ENCODE measurements around the gene PAXX.
A peak's percentile ranks its signal among the peaks of the same experiment; 100 is the strongest.

PAXX gene, protein sequence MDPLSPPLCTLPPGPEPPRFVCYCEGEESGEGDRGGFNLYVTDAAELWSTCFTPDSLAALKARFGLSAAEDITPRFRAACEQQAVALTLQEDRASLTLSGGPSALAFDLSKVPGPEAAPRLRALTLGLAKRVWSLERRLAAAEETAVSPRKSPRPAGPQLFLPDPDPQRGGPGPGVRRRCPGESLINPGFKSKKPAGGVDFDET

DNA sequence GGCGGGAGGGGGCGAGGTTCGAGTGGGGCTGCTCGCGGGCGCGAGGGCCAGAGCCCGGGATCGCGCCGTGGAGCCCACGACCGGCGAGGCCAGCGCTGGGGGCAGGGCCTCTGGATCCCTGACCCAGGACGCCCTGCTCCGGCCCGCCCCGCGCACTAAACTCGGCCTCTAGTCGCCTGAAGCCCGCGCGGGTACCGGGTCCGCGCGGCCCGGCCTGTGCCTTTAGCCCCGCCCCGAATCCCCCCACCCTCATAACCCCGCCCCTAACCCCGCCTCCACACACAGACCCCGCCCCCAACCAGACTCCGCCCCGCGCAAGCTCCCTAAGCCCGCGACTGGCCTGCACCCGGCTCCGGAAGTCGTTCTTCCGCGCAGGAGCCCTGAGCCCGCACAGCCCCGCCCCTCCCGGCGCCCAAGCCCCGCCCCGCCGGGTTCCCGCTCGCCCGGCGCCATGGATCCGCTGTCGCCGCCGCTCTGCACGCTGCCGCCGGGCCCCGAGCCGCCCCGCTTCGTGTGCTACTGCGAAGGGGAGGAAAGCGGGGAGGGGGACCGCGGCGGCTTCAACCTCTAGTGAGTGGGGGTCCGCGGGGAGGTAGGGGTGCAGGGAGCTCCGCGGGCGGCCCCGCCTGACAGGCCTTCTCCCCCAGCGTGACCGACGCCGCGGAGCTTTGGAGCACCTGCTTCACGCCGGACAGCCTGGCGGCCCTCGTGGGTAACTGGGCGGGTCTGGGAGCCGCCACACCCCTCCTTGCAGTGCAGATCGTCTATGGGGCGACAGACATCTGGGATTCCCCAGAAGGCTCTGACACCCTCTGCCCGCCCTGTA is at the start of gene PAXX:
TSS of gene PAXX (plus strand) at position 430 of the 826 bp plus-strand sequence. CDS start at position 452, 22 bp downstream.
- peak; percentile 30 for DNase-seq

- no peak for DNase-seq
Observed at GRCh38 chr9:136942881-136943230, 49.4 kb upstream of the PAXX start.

- no peak for DNase-seq
Observed at GRCh38 chr9:136943291-136944211, 48.7 kb upstream of the PAXX start.

DNA sequence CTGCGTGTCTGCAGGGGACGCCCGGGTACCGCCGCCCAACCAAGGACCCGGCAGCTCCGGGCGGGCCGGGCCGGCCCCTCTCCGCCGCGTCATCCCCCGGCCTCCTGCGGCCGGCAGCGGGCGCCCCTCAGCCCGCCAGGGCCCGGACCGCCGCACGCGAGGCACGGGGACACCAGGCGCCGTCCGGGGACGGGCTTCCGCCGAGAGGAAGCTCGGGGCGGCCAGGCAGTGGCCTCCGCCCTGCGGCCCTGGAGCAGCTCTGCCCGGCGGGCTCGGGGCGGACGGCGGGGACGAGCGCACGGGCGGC is 48.1 kb upstream of the PAXX start:
- no peak for DNase-seq

DNA sequence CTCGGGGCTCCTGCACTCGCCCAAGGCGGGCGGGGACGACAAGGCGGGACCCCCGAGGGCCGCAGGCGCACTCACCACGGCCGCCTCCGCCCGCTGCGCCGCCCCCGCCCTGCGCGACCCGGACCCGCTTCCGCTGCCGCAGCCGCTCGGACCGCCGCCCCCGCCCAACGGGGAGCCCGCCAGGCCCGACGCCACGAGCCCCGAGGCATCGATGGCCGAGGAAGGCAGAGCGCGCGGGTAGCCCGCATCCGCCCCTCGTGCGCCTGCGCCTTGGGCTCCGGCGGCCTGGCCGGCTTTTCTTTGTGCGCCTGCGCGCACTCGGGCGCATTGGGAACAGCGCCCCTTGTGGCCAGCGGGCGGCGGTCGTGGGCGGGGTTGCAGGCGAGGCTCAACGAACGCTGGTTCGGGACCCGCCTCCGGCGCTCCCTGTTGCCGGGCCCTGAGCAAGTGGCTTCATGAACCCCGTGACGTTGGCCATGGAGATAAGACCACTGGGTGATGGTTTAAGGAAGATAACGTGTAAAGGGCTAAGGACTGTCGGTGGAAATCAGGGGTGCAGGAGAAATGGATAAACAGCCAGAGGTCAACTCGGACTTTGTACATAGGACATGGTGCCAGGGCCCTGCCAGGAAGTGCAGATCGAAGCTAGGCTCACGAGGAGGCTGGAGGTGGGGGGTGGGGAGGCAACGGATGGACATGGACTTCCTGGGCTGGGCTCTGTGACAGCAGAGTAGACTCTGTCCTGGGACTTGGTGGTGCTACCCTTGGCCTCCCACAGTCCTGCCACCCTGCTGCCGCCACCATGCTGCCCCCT is 47.5 kb upstream of the PAXX start, which contains the start of the genes C8G and FBXW5:
TSS of gene C8G (plus strand) at position 725 of the 814 bp plus-strand sequence. CDS start at position 803, 78 bp downstream.
TSS of gene FBXW5 (minus strand) at position 220 of the 814 bp plus-strand sequence. CDS start 655 bp downstream, outside the sequence.
- peak; percentile 75 for DNase-seq

DNA sequence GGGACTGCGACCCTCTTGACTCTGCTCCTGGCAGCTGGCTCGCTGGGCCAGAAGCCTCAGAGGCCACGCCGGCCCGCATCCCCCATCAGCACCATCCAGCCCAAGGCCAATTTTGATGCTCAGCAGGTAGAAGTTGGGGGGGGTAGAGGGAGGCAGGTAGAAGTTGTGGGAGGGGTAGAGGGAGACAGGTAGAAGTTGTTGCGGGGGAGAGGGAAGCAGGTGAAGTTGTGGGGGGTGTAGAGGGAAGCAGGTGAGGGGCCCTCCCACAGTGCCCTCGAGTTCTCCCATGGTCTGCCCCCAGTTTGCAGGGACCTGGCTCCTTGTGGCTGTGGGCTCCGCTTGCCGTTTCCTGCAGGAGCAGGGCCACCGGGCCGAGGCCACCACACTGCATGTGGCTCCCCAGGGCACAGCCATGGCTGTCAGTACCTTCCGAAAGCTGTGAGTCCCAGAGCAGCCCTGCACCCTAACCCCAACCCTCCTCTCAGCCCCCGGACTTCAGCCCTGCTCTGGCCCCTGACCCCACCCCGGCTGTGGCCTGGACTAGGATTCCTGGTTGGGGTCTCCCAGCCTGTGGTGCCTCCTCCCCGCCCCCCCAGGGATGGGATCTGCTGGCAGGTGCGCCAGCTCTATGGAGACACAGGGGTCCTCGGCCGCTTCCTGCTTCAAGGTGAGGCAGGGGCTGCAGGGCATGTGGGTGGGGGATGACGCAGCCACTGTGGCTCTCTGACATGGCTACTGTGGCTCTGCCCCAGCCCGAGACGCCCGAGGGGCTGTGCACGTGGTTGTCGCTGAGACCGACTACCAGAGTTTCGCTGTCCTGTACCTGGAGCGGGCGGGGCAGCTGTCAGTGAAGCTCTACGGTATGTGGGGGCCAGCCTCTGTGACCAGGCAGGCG is 46.6 kb upstream of the PAXX start:
- DNase-seq, result no peak

DNA sequence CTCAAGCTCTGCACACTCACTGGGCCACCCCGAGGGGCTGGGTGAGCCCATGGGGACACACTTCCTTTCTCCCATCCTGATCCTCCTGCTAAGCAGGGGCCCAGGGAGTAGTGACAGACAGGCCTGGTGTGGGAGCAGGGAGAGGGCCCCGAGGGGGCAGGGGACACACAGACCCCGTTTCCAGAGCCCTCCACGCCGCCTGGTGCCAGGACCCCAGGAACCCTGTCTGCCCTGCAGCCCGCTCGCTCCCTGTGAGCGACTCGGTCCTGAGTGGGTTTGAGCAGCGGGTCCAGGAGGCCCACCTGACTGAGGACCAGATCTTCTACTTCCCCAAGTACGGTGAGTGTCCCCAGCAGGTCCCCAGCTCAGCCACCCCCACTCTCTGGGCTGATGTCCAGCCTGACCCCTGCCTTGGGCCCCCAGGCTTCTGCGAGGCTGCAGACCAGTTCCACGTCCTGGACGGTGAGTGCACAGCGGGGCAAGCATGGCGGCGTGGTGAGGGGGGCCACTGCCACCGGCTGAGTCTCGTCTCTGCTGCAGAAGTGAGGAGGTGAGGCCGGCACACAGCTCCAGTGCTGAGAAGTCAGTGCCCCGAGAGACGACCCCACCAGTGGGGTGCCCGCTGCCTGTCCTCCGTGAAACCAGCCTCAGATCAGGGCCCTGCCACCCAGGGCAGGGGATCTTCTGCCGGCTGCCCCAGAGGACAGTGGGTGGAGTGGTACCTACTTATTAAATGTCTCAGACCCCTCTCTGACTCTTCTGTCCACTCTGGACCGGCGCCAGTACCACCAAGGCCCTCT is 45.8 kb upstream of the PAXX start:
- DNase-seq, result no peak

DNA sequence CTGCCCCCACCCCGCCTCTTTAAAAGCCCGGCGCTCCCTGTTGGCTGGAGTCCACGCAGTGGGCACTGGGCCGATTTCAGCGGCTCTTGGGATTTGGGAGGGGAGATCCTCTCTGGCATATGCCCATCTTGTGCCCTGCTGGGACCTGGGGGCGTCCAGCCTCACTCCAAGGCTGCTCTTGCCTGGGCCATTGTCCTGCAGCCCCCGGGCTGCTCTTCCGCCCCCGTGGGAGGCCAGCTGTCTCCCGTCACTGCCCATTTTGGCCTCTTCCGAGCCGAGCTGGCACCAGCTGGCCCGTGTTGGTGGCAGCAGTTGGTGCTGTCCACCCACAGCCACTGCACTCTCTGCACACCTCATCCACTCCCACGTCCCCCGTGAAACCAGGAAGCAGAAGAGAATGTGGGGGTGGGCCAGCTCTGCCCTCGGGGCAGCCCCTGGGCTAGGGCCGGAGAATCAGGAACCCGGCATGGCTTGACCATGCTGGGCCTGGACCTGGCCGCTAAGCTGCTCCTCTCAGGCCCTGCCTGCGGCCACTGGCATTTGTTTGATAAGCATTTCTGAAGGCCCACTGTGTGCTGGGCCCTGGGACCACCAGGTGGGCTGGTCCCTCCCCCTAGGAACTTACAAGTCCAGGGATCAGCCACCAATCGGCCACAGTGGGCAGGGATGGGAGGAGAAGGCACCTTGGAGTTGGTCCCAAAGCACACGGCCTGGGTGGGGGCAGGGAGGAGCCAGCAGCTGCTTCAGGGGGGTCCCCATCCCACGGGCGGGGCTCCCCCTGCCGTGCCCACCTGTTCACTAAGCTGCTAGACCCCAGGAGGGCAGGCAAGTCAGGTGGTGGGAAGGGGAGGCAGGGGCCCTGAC is 45.0 kb upstream of the PAXX start:
- no peak for DNase-seq

- DNase-seq, result no peak
Observed at GRCh38 chr9:136947955-136948510, 44.2 kb upstream of the PAXX start.

DNA sequence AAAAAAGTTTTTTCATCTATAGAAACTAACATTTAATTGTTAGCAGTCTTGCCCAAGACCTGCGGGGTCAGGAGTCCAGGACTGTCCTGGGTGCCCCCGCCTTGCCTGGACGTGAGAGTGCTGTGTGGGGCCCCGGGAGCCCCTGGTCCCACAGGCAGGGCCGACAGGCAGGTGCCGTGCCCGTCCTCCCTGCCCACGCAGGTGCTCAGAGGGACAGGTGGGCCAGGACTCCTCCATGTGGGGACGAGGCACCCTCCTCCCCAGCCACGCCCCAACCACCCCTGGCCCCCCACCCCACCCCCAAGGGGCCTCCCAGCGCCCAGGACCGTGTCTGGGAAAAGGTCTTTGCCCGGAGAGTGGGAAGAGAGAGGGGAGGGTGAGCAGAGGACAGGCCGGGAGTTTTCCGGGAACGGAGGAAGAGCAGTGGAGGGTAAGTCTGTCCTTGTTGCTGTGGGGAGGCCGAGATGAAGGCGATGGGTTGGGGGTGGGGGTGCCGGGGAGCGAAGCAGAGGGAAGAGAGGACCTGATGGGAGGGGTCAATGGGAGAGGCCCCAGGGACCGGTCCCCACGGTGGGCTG is 42.9 kb upstream of the PAXX start:
- DNase-seq, result peak; percentile 36

DNA sequence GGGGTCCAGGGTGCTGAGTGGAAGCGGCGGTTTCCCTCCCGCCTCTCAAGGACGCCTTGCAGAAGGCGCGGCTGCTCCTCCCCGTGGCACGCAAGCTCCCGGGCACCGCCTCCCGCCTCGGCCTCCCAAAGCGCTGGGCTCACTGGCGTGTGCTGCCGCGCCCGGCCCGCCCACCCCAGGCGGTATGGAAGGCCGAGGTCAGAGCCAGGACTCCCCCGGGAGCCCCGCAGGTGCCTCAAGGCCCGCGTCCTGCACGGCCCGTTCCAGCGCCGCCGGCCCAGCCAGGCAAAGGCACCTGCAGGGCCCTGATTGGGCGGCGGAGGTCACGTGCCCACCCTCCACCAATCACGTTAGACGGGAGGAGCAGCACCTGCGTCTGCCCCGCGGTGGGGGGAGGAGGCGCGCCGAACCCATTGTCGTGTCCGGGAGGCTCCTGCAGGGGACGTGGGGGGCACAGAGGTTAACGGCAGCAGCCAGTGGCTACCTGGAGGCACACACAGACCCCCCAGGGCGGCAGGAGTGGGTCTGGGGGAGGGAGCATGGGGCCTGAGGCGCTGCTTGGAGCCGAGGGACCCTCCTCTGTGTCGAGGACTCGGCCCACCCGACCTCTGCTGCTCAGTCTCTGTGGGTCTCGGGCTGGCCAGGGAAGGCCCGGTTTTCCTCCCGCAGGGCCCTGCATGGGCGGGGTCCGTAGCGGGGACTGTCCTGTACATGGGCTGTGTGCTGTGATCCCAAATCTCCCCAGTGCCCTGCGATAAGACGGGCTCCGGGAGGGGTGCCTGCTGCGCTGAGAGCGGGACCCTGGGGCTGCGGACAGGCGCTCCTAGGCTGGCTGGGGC is 42.2 kb upstream of the PAXX start:
- peak; percentile 73 for DNase-seq

GRCh38 chr9:136950656-136951276 is 41.5 kb upstream of the PAXX start:
- DNase-seq, result no peak

GRCh38 chr9:136951541-136952320 is 40.5 kb upstream of the PAXX start, which contains the start of gene LCN12:
TSS of gene LCN12 (plus strand) at chr9:136952273. CDS start at chr9:136952328, 55 bp downstream.
- DNase-seq, result no peak

- DNase-seq, result no peak
Observed at GRCh38 chr9:136952321-136952850, 39.8 kb upstream of the PAXX start.

DNA sequence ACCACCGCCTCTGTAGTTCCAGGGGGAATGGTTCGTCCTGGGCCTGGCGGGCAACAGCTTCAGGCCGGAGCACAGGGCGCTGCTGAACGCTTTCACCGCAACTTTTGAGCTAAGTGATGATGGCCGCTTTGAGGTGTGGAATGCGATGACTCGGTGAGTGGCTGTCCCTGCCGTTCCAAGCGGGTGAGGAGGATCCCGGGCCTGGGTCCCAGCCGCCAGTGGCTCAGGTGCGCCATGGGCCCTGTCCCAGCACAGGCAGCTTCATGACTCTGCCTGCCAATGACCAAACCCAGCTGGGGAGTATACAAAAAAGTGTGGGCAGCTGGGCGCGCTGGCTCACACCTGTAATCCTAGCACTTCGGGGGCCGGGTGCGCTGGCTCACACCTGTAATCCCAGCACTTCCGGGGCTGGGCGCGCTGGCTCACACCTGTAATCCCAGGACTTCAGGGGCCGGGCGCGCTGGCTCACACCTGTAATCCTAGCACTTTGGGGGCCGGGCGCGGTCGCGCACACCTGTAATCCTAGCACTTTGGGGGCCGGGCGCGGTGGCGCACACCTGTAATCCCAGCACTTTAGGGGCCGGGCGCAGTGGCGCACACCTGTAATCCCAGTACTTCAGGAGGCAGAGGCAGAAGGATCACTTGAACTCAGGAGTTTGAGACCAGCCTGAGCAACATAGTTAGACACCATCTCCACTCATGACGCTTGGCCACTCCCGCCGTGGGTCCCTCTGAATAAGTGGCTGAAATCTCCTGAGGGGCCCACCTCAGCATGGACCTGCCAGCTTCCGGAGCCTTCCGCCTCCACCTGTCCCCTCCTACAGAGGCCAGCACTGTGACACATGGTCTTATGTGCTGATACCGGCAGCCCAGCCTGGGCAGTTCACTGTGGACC is 39.1 kb upstream of the PAXX start:
- no peak for DNase-seq
